SU-DHL-6 (cell line): ENCODE data around the gene COQ8A.

ENCODE experiments used
- H2AFZ ChIP-seq: fragments of 200-600 bp; sonication (generic); 2 replicates; pipeline ENCODE4 v1.6.1; 2014; ENCODE audit warnings: low read depth, mild to moderate bottlenecking, moderate library complexity, mixed read lengths, antibody characterized with exemption, low read length; ENCODE audit not compliant: severe bottlenecking
- H3F3A ChIP-seq: fragments of 200-600 bp; shearing (Covaris generic); 2 replicates; pipeline ENCODE4 v1.6.0; 2016; ENCODE audit warnings: antibody characterized with exemption, mild to moderate bottlenecking; ENCODE audit not compliant: insufficient read depth
- H3K27ac ChIP-seq: fragments of 200-600 bp; sonication (generic); 2 replicates; pipeline ENCODE4 v1.5.1; 2016; ENCODE audit warnings: low read depth, mild to moderate bottlenecking, low read length, moderate library complexity, mixed read lengths
- H3K27me3 ChIP-seq: fragments of 200-600 bp; sonication (generic), shearing (Covaris generic); 2 replicates; pipeline ENCODE4 v1.6.0; 2014; ENCODE audit warnings: mild to moderate bottlenecking, low read length
- H3K36me3 ChIP-seq: fragments of 200-600 bp; sonication (generic); 2 replicates; pipeline ENCODE4 v1.6.1; 2014; ENCODE audit warnings: mild to moderate bottlenecking, low read length, mixed read lengths
- H3K4me2 ChIP-seq: fragments of 300-600, 200-600 bp; shearing (Covaris generic), sonication (generic); 2 replicates; pipeline ENCODE4 v1.6.0; 2014; ENCODE audit warnings: low read length, low read depth, mild to moderate bottlenecking; ENCODE audit not compliant: poor library complexity, severe bottlenecking
- H3K4me3 ChIP-seq: fragments of 200-600 bp; sonication (generic); 2 replicates; pipeline ENCODE4 v1.5.1; 2014; ENCODE audit warnings: antibody characterized with exemption, low read length, mild to moderate bottlenecking, mixed read lengths; ENCODE audit not compliant: insufficient read depth, poor library complexity, severe bottlenecking
- H3K79me2 ChIP-seq: fragments of 200-600 bp; sonication (generic); 2 replicates; pipeline ENCODE4 v1.6.1; 2014; ENCODE audit warnings: mild to moderate bottlenecking, low read length, moderate library complexity; ENCODE audit not compliant: insufficient read depth
- H3K9ac ChIP-seq: fragments of 200-600 bp; sonication (generic); 2 replicates; pipeline ENCODE4 v1.7.0; 2014; ENCODE audit warnings: mild to moderate bottlenecking, low read length
- H3K9me2 ChIP-seq: fragments of 200-600 bp; sonication (generic); replicated peaks from 2 replicates; pipeline ENCODE4 v1.6.1; 2014; ENCODE audit warnings: low read length; ENCODE audit not compliant: insufficient read depth
- H3K9me3 ChIP-seq: fragments of 200-600 bp; sonication (generic); 2 replicates; pipeline ENCODE4 v1.6.1; 2014; ENCODE audit warnings: low read length, mixed read lengths; ENCODE audit not compliant: insufficient read depth
- H4K20me1 ChIP-seq: fragments of 200-600 bp; sonication (generic); 2 replicates; pipeline ENCODE4 v1.6.1; 2014; ENCODE audit warnings: low read depth, mild to moderate bottlenecking, antibody characterized with exemption, low read length, moderate library complexity, mixed read lengths
- CTCF ChIP-seq: fragments of 200-600 bp; sonication (generic); IDR thresholded peaks from one replicate; pipeline ENCODE4 v1.5.1; 2017; ENCODE audit warnings: antibody characterized with exemption, mild to moderate bottlenecking, low read length, moderate library complexity; ENCODE audit not compliant: insufficient read depth, poor library complexity, severe bottlenecking
- EZH2phosphoT487 ChIP-seq: fragments of 200-600 bp; sonication (generic), shearing (Covaris generic); conservative IDR thresholded peaks from 2 replicates; pipeline ENCODE4 v1.6.1; 2018; ENCODE audit warnings: mild to moderate bottlenecking, antibody characterized with exemption, low read length, moderate library complexity, mixed read lengths

COQ8A gene

GRCh38 chr1:226951286-226952117 is 11.4 kb downstream of the COQ8A start:
- Histone ChIP-seq H4K20me1 (no peaks in the 10 kb centered on the region), H3K36me3 (no peaks in the 10 kb centered on the region), H3K9ac (no peak overlapping the region), H3K9me3 (no peaks in the 10 kb centered on the region), H3K4me2 (no peak overlapping the region), H3K27me3 (no peaks in the 10 kb centered on the region), H3K79me2 (no peaks in the 10 kb centered on the region), H3K9me2 (no peaks in the 10 kb centered on the region), H3K27ac (no peak overlapping the region), H3F3A (no peaks in the 10 kb centered on the region), H2AFZ (no peak overlapping the region), H3K4me3 (no peak overlapping the region)
- TF ChIP-seq EZH2phosphoT487 (no peak), CTCF (no peak)

- no peaks in the 10 kb centered on the region for H3K27me3 ChIP-seq
- TF ChIP-seq EZH2phosphoT487, result no peak
- no peak for TF ChIP-seq CTCF
- H4K20me1 ChIP-seq, result no peaks in the 10 kb centered on the region
- no peak overlapping the region for H3K27ac ChIP-seq
- no peak overlapping the region for H3K9ac ChIP-seq
- no peaks in the 10 kb centered on the region for H3K36me3 ChIP-seq
- no peak overlapping the region for H2AFZ ChIP-seq
- H3K79me2 ChIP-seq, result no peaks in the 10 kb centered on the region
- H3K4me3 ChIP-seq, result no peak overlapping the region
- H3K9me3 ChIP-seq, result no peaks in the 10 kb centered on the region
- H3K4me2 ChIP-seq, result no peak overlapping the region
- no peaks in the 10 kb centered on the region for H3K9me2 ChIP-seq
- H3F3A ChIP-seq, result no peaks in the 10 kb centered on the region
These were observed 12.0 kb downstream of the COQ8A start for GRCh38 chr1:226952118-226952441.

GRCh38 chr1:226953175-226953800 is 13.2 kb downstream of the COQ8A start:
- Histone ChIP-seq H4K20me1 (no peaks in the 10 kb centered on the region), H3K9me2 (no peaks in the 10 kb centered on the region), H3K9ac (no peak overlapping the region), H3K36me3 (no peaks in the 10 kb centered on the region), H3K79me2 (no peaks in the 10 kb centered on the region), H2AFZ (no peak overlapping the region), H3K4me2 (no peak overlapping the region), H3F3A (no peaks in the 10 kb centered on the region), H3K4me3 (no peak overlapping the region), H3K9me3 (no peaks in the 10 kb centered on the region), H3K27me3 (no peaks in the 10 kb centered on the region), H3K27ac (no peak overlapping the region)
- no peak for TF ChIP-seq EZH2phosphoT487
- TF ChIP-seq CTCF, result no peak
